Hematopoietic multipotent progenitor cell treated with erythropoietin and hydrocortisone succinate and interleukin-3 and kit ligand, for 6 days (in vitro differentiated cells): Measurements from ENCODE around the gene SOCS3.
"Not testable (repeated sequence)": the region's sequence is repeated elsewhere in the genome, so short reads cannot be mapped to it uniquely, and the experiment has no call there.

Source experiments
- DNase-seq: peaks from one replicate; pipeline ENCODE4 v3.0.0-alpha.2; 2015

SOCS3 gene

DNA sequence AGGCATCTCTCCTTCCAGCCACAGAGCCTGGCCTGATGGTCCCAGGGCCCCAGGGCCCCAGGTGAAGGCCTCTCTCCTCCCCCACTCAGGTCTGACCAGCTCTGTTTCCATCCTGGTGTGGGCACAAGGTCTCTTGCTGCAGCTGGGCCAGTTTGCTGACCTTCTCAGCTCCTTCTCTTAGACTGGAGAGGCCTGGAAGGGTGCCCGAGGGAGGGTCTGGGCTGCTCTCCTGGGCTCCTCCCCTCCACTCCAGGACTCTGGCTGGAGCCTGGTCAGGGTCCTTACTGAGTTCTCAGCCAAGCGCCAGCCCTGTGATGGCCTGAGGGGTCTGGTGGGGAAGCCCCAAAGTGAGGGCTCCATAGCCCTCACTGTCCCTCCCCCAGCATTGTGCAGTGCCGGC lies 12.4 kb downstream of the SOCS3 start:
- no peak for DNase-seq

DNA sequence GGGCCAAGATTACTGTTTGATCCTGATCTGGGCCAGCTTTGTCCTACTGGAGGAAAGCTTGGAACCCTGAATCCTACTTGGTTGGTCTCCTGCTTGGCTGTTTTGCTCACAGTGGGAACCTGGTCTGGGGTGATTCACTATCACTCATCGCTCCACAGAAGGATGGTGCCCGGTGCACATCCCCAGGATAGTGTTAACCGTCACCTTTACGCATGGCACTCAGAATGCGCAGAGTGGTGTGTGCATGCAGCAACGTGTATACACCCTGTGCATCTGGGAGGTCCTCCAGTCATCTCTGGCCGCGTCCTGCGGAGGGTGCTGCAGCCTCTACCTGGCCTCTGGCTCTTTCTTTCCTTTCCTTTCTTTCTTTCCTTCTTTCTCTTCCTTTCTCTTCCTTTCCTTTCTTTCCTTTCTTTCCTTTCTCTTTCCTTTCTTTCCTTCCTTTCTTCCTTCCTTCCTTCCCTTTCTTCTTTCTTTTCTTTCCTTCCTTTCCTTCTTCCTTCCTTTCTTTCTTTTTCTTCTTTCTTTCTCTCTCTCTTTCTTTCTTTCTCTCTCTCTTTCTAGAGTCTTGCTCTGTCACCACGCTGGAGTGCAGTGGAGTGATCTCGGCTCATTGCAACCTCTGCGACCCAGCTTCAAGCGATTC lies 13.1 kb downstream of the SOCS3 start:
- DNase-seq, result no peak

DNA sequence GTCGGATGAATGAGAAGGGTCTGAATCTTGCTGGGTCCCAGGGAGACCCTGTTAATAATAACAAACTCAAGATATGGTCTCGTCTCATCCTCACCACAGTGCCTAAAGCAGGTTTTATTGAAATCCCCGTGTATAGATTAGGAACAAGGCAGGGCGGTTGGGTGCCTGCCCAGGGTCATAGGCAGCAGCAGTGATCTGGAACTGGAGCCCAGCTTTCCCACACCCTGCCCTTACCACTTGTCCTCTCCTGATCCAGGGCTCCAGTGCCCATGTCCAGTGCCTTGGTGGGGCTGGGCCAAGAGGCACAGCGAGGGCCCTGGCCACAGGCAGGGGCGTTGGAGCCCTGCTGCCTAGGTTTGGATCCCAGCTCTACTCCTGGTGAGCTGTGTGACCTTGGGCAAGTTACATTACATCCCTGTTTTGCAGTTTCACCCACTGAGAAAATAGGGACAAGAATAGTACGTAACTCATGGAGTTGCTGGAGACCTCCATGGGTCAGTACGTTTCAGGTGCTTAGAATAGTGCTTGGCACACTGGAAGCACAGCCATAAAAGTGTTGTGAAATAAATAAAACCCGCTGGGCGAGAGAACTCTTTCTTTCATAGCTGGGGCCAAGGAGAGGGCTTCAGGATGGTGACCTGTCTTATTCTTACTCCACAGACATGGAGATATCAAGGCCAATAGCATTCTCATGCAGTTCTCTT lies 13.9 kb downstream of the SOCS3 start:
- DNase-seq, result no peak

DNA sequence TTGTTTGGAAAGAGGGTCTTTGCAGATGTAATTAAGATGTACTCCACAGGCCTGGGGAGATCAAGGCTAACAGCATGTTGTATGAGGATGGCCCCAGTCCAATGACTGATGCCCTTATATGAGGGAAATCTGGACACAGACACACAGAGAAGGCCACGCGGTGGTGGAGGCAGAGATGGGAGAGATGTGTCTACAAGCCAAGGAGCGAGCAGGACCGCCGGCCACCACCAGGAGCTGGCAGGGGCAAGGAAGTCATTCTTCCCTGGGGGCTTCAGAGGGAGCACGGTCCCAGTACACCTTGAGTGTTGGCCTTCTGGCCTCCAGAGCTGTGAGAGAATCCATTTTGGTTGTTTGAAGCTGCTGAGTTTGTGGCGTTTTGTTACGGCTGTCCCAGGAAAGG lies 14.7 kb downstream of the SOCS3 start:
- DNase-seq, result no peak

DNA sequence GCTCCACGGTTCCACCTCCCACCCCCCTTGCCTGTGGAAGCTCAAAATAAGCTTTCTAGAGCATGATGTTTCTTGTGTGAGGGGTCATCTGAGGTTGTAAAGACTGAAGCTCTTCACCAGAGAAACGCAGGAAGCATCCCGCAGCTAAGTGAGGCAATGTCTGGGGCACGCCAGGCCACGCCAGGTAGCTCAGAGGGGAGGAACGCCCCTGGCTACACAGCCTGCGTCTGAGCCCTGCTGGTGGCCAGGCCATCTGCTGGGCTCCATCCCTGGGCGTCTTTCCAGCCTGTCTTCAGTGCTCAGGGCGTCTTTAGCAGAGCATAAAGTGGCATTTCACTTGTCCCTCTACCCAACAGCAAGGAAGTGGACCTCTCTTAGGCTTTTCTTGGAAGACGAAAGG lies 15.2 kb downstream of the SOCS3 start:
- DNase-seq, result no peak

DNA sequence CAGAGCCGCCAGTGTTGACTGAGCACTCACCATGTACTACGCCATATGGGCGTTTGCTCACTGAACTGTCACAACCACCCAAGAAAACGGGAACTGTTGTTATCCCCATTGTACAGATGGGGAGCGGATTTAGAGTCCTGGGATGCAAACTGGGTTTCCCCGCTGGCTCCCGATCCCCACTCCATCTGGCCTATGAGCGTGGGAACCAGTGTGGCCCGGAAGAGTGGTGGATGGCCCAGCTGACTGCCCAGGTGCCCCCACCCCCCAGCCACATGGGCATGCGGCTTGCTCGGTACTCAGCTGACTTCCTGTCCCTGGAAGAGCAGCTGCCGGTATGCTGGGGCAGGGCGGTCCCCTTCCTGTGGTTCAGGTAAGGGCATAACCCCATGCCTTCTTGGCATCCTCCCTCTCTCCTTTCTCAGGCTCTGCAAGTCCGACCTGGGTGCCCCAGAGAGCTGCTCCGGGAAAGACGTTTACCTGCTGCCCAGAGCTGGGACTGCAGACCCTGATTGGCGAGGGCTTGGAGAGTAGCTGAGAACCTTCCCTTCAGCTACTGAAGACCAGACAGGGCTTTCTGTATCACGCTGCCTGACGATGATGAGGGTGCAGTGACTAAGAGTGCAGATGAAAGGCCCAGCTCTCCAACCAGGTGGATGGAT lies 16.2 kb downstream of the SOCS3 start:
- DNase-seq, result no peak

DNA sequence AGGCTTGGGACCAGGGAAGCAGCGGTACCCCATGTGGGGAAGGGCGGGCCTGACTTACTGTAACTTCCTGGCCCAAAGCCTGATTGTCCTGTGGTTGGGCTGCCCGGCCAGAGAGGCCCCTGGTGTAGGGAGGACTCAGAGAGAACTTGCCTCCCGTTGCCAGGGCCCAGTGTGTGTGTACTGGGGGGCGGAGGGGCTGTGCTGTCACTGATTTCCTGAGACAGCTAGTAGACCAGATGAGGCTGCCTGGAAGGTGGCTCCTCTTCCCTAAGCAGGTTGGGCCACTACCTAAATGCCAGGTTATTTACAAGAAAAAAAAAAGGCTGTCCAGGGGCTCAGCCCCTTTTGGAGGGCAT lies 16.7 kb downstream of the SOCS3 start:
- DNase-seq, result peak; percentile 35

DNA sequence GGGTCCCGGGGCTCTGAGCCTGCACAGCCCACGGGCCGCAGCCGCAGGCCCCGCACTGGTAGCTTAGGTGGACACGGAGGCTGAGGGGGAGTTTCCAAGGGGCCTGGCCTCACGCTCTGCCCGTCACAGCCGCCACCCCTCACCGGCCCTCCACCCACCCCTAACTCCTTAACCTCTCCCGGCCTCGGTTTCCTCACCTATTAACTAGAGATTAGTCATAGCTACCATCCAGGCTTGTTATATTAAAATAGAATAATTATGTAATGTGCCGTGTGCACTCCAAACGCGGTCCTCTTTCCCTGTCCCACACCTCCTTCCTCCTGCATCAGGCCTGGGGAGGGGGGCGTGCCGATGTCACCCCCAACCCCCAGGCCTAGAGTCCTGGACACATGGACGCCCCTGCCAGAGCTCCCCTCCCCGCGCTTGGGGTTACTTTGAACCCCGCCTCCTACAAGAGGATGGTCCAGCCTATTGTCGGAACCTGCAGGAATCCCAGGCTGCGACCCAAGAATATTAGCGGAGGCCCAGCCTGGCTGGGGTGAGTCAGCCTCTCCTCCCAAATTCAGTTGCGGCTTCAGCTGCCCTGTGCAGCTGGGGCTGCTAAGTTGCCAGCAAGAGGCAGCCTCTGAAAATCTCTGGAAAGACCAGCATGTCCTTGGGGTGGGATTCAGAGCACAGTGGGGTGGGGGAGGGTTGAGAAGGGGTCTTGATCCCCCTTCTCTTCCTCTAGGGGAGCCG lies 17.3 kb downstream of the SOCS3 start:
- DNase-seq, result no peak

DNA sequence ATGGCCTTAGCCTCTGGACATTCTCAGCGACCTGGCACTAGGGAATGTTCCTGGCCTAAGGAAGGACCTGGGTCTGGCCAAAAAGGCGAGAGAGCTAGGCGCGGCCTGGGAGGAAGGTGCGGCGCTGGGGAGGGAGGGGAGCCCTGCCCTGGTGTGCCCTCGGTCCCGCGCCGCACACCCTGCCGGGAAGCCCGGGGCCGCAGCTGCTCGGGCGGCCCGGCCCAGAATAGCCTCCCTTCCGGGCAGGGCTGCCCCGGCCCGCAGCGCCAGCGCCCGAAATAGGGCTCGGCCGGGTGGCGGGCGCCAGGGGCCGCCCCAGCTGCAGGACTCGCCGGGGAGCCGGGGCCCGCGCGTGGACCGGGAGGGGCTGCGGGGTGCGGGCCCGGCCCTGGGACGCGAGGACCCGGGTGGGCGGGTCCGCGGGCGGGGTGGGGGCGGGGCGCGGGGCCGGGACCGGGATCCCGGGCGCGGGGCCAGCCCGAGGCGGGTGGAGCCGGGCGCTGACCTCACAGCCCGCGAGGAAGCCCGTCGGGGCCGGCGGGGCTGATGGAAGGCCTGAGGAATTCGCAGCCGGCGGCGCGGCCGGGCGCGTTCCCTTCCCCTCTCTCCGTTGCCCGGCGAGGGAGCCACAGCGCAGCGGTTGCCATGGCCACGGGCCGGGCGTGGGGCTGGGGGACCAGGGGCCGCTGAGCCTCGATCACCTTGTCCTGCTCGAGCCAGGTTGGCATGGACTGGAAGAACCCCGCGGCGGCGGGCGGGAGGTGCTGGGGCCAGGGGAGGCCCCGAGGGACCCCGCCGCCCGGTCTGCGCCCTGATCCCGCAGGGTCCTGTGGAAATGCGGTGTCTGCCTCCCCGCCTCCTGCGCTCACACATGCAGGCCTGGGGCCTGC lies 18.1 kb downstream of the SOCS3 start:
- no peak for DNase-seq

DNA sequence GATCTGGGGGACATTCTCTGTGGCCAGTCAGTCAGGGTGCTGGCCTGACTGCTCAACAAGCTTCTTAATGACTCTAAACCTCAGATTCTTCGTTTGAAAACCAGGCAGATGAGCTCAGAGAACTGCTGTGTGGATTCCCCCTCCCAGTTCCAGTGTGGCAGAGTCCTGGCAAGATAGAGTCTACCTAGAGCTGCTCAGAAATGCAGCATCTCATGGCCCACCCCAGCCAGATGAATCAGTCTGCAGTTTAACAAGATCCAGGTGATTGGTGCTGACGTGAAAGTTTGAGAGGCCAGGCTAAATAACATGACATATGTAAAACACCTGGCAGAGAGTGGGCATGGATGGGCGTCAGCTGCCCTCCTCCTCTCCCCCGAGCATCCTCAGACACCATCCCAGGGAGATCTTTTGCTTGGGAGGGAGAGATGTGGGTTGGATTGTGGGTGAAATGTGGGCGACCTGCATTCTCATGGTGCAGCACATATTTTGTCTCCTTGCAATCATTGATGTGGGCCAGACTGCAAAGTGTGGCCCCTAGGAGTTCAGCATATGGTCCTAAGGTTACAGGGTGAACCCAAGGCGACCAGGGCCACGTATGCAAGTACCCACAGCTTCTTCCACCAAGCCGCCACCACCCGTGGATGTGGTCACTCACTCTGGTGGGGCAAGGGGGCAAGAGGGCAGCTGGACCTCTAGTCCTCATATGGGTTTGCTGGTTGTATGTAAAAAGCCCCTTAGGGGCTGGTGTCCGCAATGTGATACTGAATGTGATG lies 19.5 kb downstream of the SOCS3 start:
- DNase-seq, result no peak

DNA sequence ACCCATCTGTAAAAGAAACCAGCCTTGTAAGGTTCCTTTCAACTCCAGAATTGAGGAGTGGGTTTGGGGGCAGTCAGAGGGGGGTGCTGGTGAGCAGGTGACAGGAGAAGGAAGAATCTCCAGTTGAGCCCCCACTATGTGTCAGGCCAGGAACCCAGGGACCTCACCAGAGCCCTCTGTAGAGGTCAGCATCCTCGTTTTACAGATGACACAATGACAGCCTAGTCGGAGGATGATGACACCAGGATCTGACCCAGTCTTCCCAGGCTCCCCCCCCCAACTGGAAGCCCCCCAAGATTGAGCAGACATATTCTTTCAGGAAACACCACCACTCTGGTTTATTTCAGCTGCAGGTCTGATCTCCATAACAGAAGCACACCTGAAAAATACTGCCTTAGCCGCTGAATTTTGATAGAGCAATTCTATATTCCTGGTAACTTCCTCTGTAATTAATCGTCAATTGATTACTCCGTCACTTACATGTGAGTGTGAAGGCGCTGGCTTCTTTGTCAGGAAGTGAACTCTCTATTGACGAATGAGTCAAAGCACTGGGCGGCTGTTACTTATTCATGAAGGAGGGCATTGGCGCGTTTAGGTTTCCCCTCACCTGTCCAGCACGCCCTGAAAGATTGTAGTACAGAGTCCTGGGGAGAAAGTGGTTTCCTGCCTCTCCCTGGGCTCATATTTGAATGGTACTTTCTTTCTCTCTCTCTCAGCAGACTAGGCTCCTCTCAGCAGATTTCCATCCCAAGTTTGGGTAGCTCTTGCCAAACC lies 21.2 kb downstream of the SOCS3 start:
- no peak for DNase-seq

DNA sequence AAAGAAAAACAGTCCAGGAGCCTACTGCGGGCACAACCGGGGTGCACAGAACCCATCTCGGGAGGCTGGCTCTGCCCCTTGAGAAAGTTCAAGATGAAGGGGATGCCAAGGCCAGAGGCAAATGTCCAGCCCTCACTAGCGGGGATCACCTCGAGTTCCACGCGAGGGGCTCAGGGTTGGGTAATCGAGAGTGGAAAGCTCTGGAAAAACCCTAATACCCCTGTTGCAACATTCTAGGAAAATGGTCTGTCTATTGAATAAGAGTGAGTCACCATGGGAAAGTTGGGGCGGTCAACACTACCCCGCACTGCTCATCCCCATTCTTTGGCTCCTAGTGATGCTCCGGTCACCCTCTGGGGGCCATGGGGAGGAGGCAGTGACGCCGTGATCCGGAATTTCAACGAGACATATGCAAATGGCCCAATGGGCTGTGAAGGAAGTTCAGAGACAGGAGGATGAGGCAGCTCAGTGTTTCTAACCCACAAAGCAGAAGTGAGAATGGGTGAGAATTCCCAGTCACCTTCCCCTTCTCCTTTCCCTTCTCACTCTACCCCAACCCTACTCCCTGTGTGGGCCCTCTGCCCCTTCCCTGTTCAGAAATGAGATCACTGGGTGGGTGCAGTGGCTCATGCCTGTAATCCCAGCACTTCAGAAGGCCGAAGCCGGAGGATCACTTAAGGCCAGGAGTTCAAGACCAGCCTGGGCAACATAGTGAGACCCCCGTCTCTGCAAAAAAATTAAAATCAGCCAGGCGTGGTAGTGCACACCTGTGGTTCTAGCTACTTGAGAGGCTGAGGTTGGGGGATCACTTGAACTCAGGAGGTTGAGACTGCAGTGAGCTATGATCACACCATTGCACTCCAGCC lies 22.4 kb downstream of the SOCS3 start:
- DNase-seq, result no peak

DNA sequence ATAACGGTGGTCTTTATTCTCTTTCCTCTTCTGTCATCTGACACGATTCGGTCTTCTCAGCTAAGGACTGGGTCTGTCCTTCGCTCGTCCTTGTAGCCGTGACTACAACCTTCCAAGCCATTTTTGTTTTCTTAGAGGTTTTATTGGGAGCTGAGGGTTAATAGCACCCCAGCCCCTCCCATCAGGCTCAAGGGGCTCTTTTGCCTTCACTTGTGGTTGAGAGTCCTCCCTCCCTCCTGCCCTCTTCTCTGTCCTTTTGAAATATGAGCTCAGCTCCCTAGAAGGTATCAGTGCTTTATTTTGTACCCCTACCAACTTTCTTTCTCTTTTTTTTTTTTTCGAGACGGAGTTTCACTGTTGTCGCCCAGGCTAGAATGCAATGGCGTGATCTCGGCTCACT lies 24.7 kb downstream of the SOCS3 start:
- no peak for DNase-seq

DNA sequence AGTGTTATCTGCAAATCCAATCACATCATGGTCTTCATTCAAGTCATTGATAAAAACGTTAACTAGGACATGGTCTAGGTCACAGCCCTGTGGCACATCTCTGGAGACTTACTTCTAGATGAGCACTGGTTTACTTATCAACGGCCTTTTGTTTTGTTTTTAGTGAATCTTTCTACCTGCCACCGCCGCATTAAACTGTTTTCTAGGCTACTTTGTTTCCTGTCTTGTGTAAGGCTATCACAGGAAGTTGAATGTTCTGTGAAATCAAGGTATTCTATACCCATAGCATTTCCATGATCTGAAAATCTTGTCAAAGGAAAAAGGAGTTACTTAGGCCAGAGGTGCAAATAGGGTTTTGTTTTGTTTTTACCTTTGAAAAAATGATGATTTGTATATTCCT lies 26.9 kb downstream of the SOCS3 start:
- no peak for DNase-seq

DNA sequence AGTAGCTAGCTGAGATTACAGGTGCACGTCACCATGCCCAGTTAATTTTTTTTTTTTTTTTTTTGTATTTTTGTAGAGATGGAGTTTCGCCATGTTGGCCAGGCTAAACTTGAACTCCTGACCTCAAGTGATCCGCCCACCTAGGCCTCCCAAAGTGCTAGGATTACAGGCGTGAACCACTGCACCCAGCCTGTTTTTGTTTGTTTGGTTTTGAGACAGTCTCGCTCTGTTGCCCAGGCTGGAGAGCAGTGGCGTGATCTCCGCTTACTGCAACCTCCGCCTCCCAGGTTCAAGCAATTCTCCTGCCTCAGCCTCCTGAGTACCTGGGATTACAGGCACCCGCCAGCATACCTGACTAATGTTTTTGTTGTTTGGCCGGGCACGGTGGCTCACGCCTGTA lies 28.5 kb downstream of the SOCS3 start:
- DNase-seq, result not testable (repeated sequence)

DNA sequence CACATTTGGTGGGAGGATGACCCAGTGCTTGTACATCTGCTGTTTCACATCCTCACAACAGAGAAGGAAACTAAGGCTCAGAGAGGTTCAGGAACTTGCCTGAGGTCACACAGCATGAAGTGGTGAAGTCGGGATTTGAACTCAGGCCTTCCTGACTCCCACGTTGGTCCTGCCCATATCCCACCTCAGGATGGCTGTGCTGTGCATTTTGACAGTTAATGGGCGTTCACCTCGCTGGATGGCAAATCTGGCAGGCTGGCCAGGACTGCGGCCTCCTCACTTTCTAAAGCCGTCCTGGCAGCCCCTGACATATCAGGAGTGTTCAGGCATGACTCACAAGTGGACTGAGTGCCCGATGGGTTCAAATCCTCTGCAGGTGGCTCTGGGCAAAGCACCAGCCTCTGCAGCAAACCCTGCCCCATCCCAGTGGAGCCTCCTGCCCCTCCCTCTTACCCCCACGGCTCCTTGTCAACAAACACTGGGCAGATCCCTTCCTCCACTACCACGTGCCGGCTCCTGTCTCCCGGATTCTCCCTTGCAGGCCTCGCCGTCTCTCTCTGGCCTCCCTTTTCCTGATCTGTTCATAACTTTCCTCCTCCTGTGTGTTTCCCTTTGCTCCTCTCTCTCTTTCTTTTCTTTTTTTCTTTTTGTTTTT lies 29.2 kb downstream of the SOCS3 start:
- DNase-seq, result no peak

DNA sequence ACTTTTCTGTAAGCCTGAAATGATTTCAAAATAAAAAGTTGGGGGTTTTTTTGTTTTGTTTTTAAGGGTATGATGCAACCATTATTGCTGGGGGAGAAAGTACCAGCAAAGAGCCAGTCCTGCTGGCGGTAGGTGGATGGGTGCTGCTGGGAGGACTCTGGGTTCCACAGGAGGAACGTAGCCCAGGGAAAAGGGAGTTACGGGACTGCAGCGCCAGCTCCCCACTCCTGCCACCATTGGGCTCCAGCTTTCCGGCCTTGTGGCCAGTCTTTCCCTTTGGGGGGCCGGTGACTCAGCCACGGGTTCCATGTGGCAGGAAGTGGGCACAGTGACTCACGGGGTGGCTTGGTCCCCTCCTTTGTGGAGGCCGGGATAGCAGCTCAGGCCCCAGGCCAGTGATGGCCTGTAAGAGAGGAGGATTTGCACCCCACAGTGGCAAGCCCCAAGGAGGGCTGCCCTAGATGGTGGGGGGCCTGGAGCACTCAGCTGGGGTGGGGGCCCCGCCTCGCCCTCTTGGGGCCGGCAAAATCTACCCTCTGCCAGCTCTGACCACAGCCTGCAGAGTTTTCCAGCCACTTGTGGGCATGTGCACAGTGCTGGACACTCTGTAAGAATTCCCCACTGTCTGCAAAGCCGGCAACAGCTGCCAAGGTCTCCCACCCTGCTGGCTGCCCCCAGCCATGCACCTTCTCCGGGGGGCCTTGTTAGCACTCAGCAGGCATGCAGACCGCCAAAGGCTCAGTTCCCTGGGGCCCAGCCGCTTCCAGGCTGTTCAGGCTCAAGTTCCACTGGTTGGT lies 30.4 kb downstream of the SOCS3 start:
- peak; percentile 56 for DNase-seq

DNA sequence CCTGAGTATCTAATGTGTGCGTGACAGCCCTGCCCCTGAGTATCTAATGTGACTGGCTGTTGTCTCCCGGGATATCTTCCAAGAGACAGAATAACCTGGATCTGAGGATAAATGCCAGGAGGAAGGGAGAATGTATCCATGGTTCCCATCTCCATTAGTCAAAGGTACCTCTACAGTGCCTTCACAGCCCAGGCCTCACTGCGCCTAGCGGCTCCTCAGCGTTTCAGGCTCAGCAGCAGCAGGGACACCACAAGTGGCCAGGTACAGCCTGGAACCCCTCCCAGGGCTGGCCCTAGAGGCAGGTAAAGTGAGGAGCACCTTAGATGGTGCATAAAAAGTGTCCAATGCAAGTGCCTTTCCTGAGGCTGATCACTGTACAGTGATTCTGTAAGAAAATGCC lies 32.0 kb downstream of the SOCS3 start:
- DNase-seq, result no peak
